K562 (cell line): ENCODE measurements around the gene ZNF598. TPM values are rescaled to one million over a fixed set of nuclear protein-coding genes. Genes with fewer than 3 reads are reported as not detected.

Experiments used
- CEBPZ ChIP-seq: fragments of 150-350 bp; IDR thresholded peaks from 2 replicates; pipeline ENCODE4 v1.6.1; 2014; ENCODE audit warnings: low read depth, mild to moderate bottlenecking, low read length, borderline replicate concordance
- FOXA3 ChIP-seq, 2 experiments: fragments of 450-650 bp in 1 of 2; sonication (generic) in 1 of 2; formaldehyde crosslinking; IDR thresholded peaks in 1 of 2; conservative IDR thresholded peaks in 1 of 2; 2 replicates each; pipeline versions ENCODE4 v1.4.0 to v1.8.0; 2020 to 2022; ENCODE audit warnings: mild to moderate bottlenecking in 2 of 2, missing genetic modification reagents in 1 of 2
- FUS ChIP-seq: fragments of 200-400 bp; formaldehyde crosslinking; optimal IDR thresholded peaks from 2 replicates; pipeline ENCODE3; 2017; ENCODE audit warnings: low read depth, low read length
- HDAC1 ChIP-seq, 2 experiments: fragments of 450-650 bp; IDR thresholded peaks; 2 replicates each; pipeline ENCODE4 v1.6.1; 2016 to 2017; ENCODE audit warnings: inconsistent platforms in 1 of 2, mild to moderate bottlenecking in 1 of 2, moderate library complexity in 1 of 2
- MCM7 ChIP-seq, 2 experiments: fragments of 450-650 bp; IDR thresholded peaks; 2 replicates each; pipeline ENCODE4 v1.6.1; 2016 to 2018
- MTA1 ChIP-seq: fragments of 450-650 bp; IDR thresholded peaks from 2 replicates; pipeline ENCODE4 v1.6.1; 2017; ENCODE audit warnings: borderline replicate concordance
- RBFOX2 ChIP-seq: fragments of 200-400 bp; formaldehyde crosslinking; IDR thresholded peaks from 2 replicates; pipeline ENCODE4 v1.6.1; 2017; ENCODE audit warnings: low read depth, mild to moderate bottlenecking, low read length, moderate library complexity
- STAG1 ChIP-seq: sonication (generic); formaldehyde crosslinking; IDR thresholded peaks from 2 replicates; pipeline ENCODE4 v1.5.0; 2020; ENCODE audit warnings: missing genetic modification reagents, borderline replicate concordance
- TAF1 ChIP-seq: IDR thresholded peaks from 2 replicates; pipeline ENCODE4 v1.6.1; 2011; ENCODE audit warnings: mild to moderate bottlenecking, low read length, moderate library complexity; ENCODE audit not compliant: insufficient read depth, control insufficient read depth, severe bottlenecking; ENCODE audit errors: extremely low read depth
- TFAM ChIP-seq: fragments of 250-450 bp; sonication (Bioruptor Pico); conservative IDR thresholded peaks from 2 replicates; pipeline ENCODE4 v1.5.0; 2021; ENCODE audit warnings: mild to moderate bottlenecking, moderate library complexity
- ZBTB40 ChIP-seq, 2 experiments: fragments of 450-650 bp in 1 of 2; sonication (generic) in 1 of 2; formaldehyde crosslinking in 1 of 2; IDR thresholded peaks; 2 replicates each; pipeline versions ENCODE4 v1.7.1 to v1.9.0; 2016 to 2022; ENCODE audit warnings: inconsistent platforms in 1 of 2, mild to moderate bottlenecking in 1 of 2, missing genetic modification reagents in 1 of 2
- ZKSCAN3 ChIP-seq: fragments of 250-450 bp; sonication (Bioruptor Pico); IDR thresholded peaks from 2 replicates; pipeline ENCODE4 v1.4.0; 2020
- ZNF224 ChIP-seq: sonication (generic); formaldehyde crosslinking; IDR thresholded peaks from 2 replicates; pipeline ENCODE4 v1.8.0; 2022; ENCODE audit warnings: mild to moderate bottlenecking, missing genetic modification reagents
- ZNF431 ChIP-seq: sonication (generic); formaldehyde crosslinking; IDR thresholded peaks from 2 replicates; pipeline ENCODE4 v1.8.0; 2022; ENCODE audit warnings: mild to moderate bottlenecking, missing genetic modification reagents
- ZNF507 ChIP-seq: conservative IDR thresholded peaks from 2 replicates; pipeline ENCODE4 v1.6.1; 2017; ENCODE audit warnings: missing genetic modification characterization, missing compliant biosample characterization
- polyA plus RNA-seq, 8 experiments: library from polyadenylated mRNA; depleted of rRNA in 4 of 8; stranded (reverse) in 5 of 8; unstranded in 3 of 8; fragments of >200 nt; fragmentation: Nextera tagmentation in 2 of 8; fragmentation: Illumina TruSeq in 1 of 8; extraction: Ambion mirVana in 2 of 8; extraction: Trizol in 1 of 8; gene quantifications; 2 replicates each; pipeline versions ENCODE4 v1.2.1 to v1.2.3, GENCODE V29; 2011 to 2014; ENCODE audit warnings: inconsistent platforms in 1 of 8, missing spikeins in 1 of 8
- total RNA-seq, 7 experiments: library from RNA; depleted of rRNA in 6 of 7; stranded (reverse); fragments of >200 nt in 6 of 7; fragmentation: Illumina TruSeq in 2 of 7; extraction: Trizol in 2 of 7; gene quantifications; 2 replicates each; pipeline versions ENCODE4 v1.2.1 to v1.2.3, GENCODE V29; 2011 to 2021; ENCODE audit warnings: low replicate concordance in 1 of 7

The ZNF598 gene
- total and polyA plus RNA-seq, 9 of the 15 experiments (the other 6 are each of a cell fraction or from before 2014, with no cell fraction given) = 0.11 to 115 (median 29.6) TPM

GRCh38 chr16:1991948-1992703 is 17.5 kb downstream of the ZNF598 start (continued):
- TF ChIP-seq ZBTB40 (IDR thresholded peaks at IDR 0.05) (no peak; the same call in 1 of the 2 replicates), ZBTB40 (CRISPR knock-in tag; IDR thresholded peaks at IDR 0.05) (no peak), HDAC1 (IDR thresholded peaks at IDR 0.05) (peak in 1 of 2 experiments; percentile 78; a peak in 2 of 4 replicates), CEBPZ (no peak), MTA1 (no peak), ZNF507 (tag) (no peak), STAG1 (no peak), FUS (peak; percentile 31), TFAM (no peak), TAF1 (peak; percentile 25), FOXA3 (CRISPR knock-in tag; conservative IDR thresholded peaks at IDR 0.05 in 1 of 2, IDR thresholded peaks at IDR 0.05 in 1 of 2) (0 out of 4 replicates have a peak, but pooled peaks of 1 of the 2 experiments have one; percentile 32), ZNF224 (CRISPR knock-in tag) (peak; percentile 76; the same call in 1 of the 2 replicates), MCM7 (IDR thresholded peaks at IDR 0.05) (no peak), ZNF431 (CRISPR knock-in tag) (peak; percentile 52; the same call in 1 of the 2 replicates), ZKSCAN3 (CRISPR knock-in tag) (no peak), RBFOX2 (peak; percentile 81)
